ENCODE measurements around the gene FARS2.

The FARS2 gene

DNA sequence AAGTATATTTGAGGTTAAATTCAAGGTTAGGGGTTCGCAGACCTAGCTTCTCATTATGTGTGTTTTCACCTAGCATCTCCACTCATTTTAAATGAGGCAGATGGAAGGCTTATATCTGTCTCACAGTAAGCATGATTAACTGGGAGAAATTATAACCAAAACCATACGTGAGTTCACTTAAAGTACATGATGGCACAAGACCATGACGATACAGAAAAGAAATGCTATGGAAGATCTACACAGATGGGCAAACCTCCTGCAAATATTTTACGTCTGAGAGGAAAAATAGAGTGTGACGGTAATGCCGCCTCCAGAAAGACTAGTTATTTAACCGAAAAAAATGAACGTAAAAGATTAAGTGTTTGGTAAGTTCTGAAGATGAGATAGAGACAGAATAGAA, 337.8 kb downstream of the FARS2 start:
- Mint-ChIP-seq H3K27ac (no peak overlapping the region), H3K9me3 (no peaks in the 10 kb centered on the region), H3K36me3 (ENCODE audit: low read depth) (peaks cover 6% of the 10 kb centered on the region), H3K4me1 (ENCODE audit: low read depth) (no peaks in the 10 kb centered on the region), H3K27me3 (no peaks in the 10 kb centered on the region), H3K4me3 (no peak overlapping the region)

DNA sequence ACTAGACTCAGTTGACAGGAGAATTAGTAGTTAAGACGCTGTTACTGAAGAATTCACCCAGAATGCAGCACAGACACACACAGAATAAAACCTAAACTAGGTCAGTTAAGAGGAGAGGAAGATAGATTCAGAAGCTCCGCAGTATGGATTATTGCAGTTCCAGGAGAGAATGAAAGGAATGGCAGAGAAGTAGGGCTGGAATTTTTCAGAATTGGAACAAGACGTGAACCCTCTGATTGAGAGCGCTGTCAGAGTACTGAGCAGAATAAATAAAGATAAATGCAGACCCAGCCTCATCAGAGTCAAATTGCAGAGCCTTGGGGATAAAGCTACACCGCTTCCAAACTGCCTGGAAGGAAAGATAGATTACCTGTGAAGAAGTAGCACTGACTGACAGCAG, 344.6 kb downstream of the FARS2 start:
- H3K4me3 Mint-ChIP-seq, result no peak overlapping the region
- H3K27me3 Mint-ChIP-seq, result no peaks in the 10 kb centered on the region
- peaks cover 7% of the 10 kb centered on the region for H3K4me1 Mint-ChIP-seq (ENCODE audit: low read depth)
- no peak overlapping the region for H3K27ac Mint-ChIP-seq
- peaks cover 14% of the 10 kb centered on the region for H3K36me3 Mint-ChIP-seq (ENCODE audit: low read depth)
- peaks cover 6% of the 10 kb centered on the region for H3K9me3 Mint-ChIP-seq

DNA sequence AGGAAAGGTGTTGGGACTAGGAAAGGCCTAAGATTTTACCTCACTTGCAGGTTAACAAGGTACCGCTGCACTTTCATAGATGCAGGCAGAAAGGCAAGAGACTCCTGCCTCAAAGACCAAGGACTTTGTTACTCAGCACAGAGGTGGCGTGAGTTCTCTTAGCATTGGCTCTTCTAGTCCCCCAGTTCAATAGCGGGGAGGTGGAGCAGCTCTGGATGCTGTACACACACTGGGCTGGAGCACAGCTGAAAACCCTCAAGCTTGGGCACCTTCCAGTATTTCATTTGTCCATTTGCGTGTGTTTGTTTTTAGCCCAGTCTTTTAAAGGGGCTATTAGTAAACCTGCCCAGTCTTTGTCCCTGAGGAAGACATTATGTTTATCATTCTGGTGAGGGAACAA, 345.2 kb downstream of the FARS2 start:
- Mint-ChIP-seq H3K4me1 (ENCODE audit: low read depth) (peaks cover 7% of the 10 kb centered on the region), H3K4me3 (no peak overlapping the region), H3K27ac (no peak overlapping the region), H3K27me3 (no peaks in the 10 kb centered on the region), H3K36me3 (ENCODE audit: low read depth) (peaks cover 13% of the 10 kb centered on the region), H3K9me3 (peaks cover 6% of the 10 kb centered on the region)

DNA sequence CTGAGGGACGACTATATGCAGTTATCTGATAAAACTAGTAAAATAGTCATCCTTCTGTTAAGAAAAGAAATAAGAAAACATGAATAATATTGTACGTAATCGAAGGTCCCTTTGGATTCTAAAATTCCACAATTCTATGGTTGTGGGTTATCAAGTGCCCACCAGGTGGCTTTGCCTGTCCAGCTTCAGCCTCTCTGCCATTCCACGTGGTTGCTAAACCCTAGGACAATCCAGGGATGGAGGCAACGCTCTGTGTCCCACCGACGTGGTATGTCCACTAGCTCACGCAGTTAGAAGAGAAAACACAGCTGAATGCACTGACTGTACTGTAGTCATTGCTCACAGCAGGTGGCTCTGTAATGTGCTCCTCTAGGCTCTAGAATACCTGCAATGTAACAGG, 349.3 kb downstream of the FARS2 start:
- H3K9me3 Mint-ChIP-seq, result peaks cover 10% of the 10 kb centered on the region
- H3K4me1 Mint-ChIP-seq (ENCODE audit: low read depth), result peaks cover 4% of the 10 kb centered on the region
- no peaks in the 10 kb centered on the region for H3K27me3 Mint-ChIP-seq
- H3K4me3 Mint-ChIP-seq, result no peak overlapping the region
- H3K27ac Mint-ChIP-seq, result no peak overlapping the region
- peaks cover 28% of the 10 kb centered on the region for H3K36me3 Mint-ChIP-seq (ENCODE audit: low read depth)

DNA sequence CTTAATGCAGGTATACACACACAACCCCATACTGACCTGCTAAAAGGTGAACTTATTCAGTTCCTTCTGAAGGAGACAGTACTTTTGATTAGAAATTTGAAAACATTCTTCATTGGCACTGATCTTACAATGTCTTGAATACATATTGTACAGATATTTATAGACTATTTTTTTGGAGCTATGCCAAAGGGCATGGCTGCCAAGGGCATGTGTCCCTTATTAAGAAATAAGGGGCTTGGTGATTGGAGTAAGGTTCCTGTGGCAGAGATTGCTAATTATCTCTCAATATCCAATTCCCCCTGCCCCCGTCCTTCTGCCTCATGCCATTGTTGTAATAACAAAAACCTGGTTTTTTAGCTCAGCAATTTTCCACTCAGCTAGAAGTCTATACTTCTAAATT, 355.9 kb downstream of the FARS2 start:
- Mint-ChIP-seq H3K4me3 (no peak overlapping the region), H3K27ac (no peak overlapping the region), H3K27me3 (no peaks in the 10 kb centered on the region)

DNA sequence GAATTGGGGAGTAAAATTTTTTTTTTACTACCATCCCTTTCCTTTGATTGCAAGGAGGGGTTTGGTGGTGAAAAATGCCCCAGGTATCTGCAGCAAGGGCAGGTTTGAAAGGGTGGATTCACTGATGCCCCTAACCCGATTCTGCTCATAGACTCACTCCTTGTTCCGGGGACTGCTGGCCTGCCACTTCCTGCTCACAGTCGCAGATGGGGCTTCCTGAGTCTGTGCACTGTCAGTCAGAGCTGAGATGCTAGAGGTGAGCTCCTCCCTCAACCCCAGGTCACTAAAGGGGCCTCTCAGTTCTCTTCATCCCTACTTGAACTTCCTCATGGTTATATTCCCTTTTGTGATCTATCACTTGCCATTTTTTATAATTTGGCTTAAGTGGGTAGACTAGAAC, 357.9 kb downstream of the FARS2 start:
- peaks cover 5% of the 10 kb centered on the region for H3K9me3 Mint-ChIP-seq
- no peak overlapping the region for H3K27ac Mint-ChIP-seq
- peaks cover 19% of the 10 kb centered on the region for H3K4me1 Mint-ChIP-seq (ENCODE audit: low read depth)
- peaks cover 22% of the 10 kb centered on the region for H3K36me3 Mint-ChIP-seq (ENCODE audit: low read depth)
- no peaks in the 10 kb centered on the region for H3K27me3 Mint-ChIP-seq
- H3K4me3 Mint-ChIP-seq, result no peak overlapping the region

More for the DNA sequence above, 355.9 kb downstream of the FARS2 start:
- H3K36me3 Mint-ChIP-seq (ENCODE audit: low read depth), result peaks cover 29% of the 10 kb centered on the region
- peaks cover 19% of the 10 kb centered on the region for H3K4me1 Mint-ChIP-seq (ENCODE audit: low read depth)
- H3K9me3 Mint-ChIP-seq, result peaks cover 5% of the 10 kb centered on the region

DNA sequence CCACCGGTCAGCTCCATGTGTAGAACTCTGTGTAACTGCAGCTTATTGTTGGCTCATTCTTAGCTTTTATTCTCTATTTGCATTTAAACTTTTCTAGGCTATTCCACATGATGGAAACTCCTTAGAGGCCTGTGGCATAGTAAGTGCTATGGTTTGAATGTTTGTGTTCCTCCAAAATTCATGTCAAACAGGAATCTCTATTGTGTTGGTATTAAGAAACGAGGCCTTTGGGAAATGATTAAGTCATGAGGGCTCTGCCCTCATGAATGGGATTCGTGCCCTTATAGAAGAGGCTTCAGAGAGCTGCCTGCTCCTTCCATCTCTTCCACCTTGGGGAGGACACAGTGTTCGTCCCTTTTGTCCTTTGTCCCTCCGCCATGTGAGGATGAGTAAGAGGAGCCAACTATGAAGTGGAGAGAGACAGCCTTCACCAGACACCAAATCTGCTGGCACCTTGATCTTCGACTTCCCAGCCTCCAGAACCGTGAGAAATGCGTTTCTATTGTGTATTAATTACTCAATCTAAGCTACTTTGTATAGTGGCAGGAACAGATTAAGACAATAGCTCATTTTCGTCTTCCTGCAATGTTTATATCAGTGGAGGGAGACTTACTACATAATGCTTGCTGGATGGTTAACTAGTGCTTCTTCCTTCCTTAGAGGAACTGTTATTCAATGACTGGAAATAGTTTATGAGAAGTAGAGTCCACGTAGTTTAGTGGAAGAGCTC, 361.1 kb downstream of the FARS2 start:
- Mint-ChIP-seq H3K36me3 (ENCODE audit: low read depth) (peaks cover 7% of the 10 kb centered on the region), H3K27me3 (no peaks in the 10 kb centered on the region), H3K27ac (no peak overlapping the region), H3K9me3 (no peaks in the 10 kb centered on the region), H3K4me3 (no peak overlapping the region), H3K4me1 (ENCODE audit: low read depth) (peaks cover 42% of the 10 kb centered on the region)

DNA sequence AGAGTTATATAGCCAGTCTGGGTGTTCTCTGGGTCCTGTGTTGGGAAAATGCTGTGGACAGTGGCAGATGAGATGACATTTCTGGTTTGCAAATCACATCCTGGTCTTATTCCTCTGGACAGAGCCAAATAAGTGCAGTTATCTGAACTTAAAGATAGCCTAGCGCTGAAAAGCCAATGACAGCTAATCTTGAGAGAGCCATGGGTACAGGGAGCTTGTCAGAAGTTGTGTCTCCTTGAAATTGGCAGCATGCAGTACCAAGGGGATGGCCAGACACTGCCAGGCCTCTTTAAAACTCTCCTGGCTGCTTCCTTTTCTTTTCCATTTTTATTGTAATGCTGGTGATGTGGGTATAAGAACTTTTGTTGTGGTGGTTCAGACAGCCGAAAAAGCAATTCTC, 362.5 kb downstream of the FARS2 start:
- H3K9me3 Mint-ChIP-seq, result no peaks in the 10 kb centered on the region
- peaks cover 44% of the 10 kb centered on the region for H3K4me1 Mint-ChIP-seq (ENCODE audit: low read depth)
- peaks cover 11% of the 10 kb centered on the region for H3K36me3 Mint-ChIP-seq (ENCODE audit: low read depth)
- no peaks in the 10 kb centered on the region for H3K27me3 Mint-ChIP-seq
- H3K4me3 Mint-ChIP-seq, result no peak overlapping the region
- H3K27ac Mint-ChIP-seq, result no peak overlapping the region

DNA sequence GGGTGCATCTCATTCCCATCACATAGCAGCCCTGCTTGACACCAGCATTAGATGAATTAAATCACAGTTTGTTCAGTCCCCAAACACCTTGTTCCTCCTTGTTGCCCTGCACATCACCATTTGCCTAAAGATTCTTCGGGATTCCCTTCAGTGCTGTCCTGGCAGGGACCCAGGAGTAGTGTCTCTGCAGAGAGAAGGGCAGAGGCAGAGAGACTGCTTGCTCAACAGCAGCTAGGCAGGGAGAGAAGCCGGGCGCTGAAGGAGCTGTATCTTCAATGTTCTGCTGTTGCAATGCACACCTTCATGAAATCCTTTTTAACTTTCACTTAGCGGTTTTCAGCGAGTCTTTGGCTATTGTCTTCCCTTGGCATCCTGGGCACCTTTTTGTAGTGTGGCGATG, 362.9 kb downstream of the FARS2 start:
- peaks cover 44% of the 10 kb centered on the region for H3K4me1 Mint-ChIP-seq (ENCODE audit: low read depth)
- no peak overlapping the region for H3K4me3 Mint-ChIP-seq
- peaks cover 2% of the 10 kb centered on the region for H3K9me3 Mint-ChIP-seq
- no peak overlapping the region for H3K27ac Mint-ChIP-seq
- peaks cover 13% of the 10 kb centered on the region for H3K36me3 Mint-ChIP-seq (ENCODE audit: low read depth)
- H3K27me3 Mint-ChIP-seq, result no peaks in the 10 kb centered on the region

DNA sequence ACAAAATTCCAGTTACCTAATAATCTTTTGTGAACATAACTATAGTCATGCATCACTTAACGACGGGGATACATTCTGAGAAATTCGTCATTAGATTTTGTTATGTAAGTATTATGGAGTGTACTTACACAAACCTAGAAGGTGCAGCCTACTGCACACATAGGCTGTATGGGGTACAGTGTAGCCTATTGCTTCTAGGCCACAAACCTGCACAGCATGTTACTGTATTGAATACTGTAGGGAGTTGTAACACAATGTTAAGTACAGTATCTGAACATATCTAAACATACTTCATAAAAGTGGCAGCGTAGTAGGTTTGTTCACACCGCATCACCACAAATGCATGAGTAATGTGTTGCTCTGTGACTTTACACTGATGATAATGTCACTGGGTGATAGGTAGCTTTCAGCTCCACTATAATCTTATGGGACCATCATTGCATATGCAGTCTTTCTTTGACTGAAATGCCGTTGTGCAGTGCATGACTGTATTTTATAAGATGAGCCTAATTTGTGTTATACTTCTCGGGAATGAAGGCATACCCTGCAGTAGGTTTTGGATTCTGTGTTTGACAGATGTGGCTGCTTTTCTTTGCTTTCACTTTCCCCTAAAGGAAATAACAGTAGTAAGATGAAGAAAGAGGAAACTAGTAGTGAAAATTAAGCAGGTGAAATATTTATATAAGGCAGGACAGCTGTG, 365.6 kb downstream of the FARS2 start:
- Mint-ChIP-seq H3K9me3 (peaks cover 3% of the 10 kb centered on the region), H3K27ac (peak overlapping the region; percentile 59), H3K4me3 (peak overlapping the region; percentile 65), H3K4me1 (ENCODE audit: low read depth) (peaks cover 42% of the 10 kb centered on the region), H3K27me3 (no peaks in the 10 kb centered on the region), H3K36me3 (ENCODE audit: low read depth) (peaks cover 12% of the 10 kb centered on the region)

DNA sequence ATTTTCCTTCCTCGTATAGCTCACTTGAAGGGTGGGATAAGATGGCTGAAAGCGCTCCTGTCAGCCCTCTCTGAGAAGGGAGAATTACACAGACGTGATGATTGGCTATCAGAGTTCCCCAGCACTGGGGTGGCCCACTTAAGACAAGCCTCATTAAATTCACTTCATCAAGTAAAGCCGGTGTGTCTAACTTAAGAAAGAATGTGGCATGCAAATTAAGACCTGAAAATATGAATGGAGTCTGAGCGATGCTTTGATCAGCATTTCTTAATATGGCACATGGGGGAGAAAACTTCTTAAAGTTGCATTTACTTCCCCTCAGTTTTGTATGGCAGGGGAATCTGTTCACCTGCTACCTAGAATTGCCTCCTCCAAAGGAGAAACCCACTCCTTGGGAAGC, 369.3 kb downstream of the FARS2 start:
- Mint-ChIP-seq H3K27ac (no peak overlapping the region), H3K4me3 (no peak overlapping the region), H3K27me3 (no peaks in the 10 kb centered on the region), H3K4me1 (ENCODE audit: low read depth) (peaks cover 41% of the 10 kb centered on the region), H3K9me3 (peaks cover 3% of the 10 kb centered on the region), H3K36me3 (ENCODE audit: low read depth) (peaks cover 21% of the 10 kb centered on the region)

DNA sequence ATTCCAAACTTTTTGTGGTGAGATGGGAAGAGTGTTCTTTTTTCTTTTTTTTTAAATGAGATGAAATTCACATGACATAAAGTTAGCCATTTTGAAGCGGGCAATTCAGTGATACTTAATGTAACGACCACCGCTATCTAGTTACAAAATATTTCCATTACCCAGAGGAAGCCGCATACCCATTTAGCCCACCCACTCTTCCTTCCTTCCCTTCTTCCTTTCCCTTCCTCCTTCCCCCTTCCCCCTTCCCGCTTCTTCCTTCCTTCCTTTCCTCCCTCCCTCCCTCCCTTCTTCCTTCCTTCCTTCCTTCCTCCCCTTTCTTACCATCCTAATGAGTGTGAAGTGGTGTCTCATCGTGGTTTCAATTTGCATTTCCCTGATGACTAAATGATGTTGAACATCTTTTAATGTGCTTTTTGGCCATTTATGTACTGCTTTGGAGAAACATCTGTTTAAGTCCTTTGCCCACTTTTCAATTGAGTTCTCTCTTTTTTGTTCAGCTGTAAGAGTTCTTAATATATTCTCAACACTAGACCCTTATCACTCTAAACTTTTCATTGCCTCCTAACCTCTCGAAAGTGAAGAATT, 371.1 kb downstream of the FARS2 start:
- H3K4me3 Mint-ChIP-seq, result peak overlapping the region; percentile 49
- H3K9me3 Mint-ChIP-seq, result peaks cover 3% of the 10 kb centered on the region
- H3K36me3 Mint-ChIP-seq (ENCODE audit: low read depth), result peaks cover 21% of the 10 kb centered on the region
- no peaks in the 10 kb centered on the region for H3K27me3 Mint-ChIP-seq
- no peak overlapping the region for H3K27ac Mint-ChIP-seq
- H3K4me1 Mint-ChIP-seq (ENCODE audit: low read depth), result peaks cover 24% of the 10 kb centered on the region

DNA sequence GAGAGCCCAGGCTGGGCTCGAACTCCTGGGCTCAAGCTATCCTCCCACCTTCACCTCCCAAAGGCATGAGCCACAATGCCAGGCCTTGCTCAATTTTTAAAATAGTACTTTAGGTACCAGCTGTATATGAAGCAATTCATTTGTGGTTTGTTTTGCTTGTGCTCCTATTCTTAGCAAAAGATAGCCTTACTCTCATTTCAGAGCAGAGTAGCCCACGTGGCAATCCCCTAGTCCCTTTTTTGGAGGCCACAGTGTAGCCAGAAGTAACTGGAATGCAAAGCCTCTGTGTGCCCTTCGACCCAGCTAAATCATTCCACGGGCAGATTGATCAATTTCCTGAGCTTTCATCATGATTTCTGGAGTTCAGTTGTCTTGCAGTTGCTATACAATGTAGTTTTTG, 373.2 kb downstream of the FARS2 start:
- peaks cover 9% of the 10 kb centered on the region for H3K4me1 Mint-ChIP-seq (ENCODE audit: low read depth)
- H3K27me3 Mint-ChIP-seq, result no peaks in the 10 kb centered on the region
- no peak overlapping the region for H3K4me3 Mint-ChIP-seq
- no peaks in the 10 kb centered on the region for H3K9me3 Mint-ChIP-seq
- no peak overlapping the region for H3K27ac Mint-ChIP-seq
- peaks cover 15% of the 10 kb centered on the region for H3K36me3 Mint-ChIP-seq (ENCODE audit: low read depth)

DNA sequence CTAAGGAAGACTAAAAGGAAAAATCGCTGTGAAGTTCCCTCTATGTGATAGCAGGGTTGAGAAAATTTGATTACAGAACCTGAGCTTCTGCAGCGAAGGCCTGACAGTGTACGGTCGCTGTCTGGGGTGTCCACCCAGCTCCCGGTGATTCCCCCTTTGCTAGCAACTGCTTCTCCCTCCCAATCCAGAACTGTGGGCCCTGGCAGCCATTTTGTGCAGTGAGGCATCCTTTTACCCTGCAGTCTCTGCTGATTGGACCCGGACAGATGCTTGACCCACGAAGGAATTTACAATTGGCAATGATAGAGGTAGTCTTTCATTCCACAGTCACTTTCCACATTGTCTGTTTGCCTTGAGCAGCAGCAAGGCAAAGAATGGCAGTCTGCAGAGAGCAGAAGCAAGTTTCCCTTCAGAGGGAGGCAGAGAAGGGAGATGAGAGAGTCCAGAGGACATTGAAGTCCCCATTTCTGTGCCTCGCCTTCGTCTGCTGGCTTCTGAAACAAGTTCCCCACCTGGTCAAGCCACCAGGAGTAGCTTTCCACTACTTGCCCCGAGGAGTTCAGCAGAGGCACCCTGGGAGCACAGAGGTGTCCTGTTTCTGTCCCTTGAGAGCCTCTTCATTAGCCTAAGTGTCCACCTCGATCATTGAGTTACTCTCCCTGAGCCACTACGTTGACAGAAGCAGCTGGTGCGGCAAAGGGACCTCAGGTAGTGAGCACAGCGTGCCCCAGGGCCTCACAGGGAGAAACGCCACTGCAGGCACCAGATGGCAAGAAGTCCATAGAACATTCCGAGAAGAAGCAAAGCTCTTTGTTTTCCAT, 375.1 kb downstream of the FARS2 start:
- no peak overlapping the region for H3K4me3 Mint-ChIP-seq
- no peak overlapping the region for H3K27ac Mint-ChIP-seq
- peaks cover 27% of the 10 kb centered on the region for H3K36me3 Mint-ChIP-seq (ENCODE audit: low read depth)
- H3K27me3 Mint-ChIP-seq, result no peaks in the 10 kb centered on the region
- H3K4me1 Mint-ChIP-seq (ENCODE audit: low read depth), result peaks cover 6% of the 10 kb centered on the region
- H3K9me3 Mint-ChIP-seq, result peaks cover 9% of the 10 kb centered on the region

DNA sequence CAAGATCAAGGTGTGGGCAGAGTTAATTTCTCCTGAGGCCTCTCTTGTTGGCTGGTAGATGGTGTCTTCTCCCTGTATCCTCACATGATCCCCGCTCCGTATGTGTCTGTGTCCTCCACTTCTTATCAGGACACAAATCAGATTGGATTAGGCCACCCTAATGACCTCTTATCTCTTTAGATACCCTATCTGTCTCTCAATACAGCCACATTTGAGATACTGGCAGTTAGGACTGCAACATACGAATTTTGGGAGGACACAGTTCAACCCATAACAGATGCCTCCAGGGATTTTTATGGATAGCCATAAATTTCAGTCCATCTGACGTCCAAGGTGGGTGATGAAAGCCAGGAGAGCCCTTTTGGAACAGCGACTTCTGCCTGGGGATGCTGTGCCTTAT, 376.4 kb downstream of the FARS2 start:
- Mint-ChIP-seq H3K27me3 (no peaks in the 10 kb centered on the region), H3K4me3 (no peak overlapping the region), H3K9me3 (peaks cover 9% of the 10 kb centered on the region), H3K36me3 (ENCODE audit: low read depth) (peaks cover 31% of the 10 kb centered on the region), H3K27ac (no peak overlapping the region), H3K4me1 (ENCODE audit: low read depth) (peaks cover 3% of the 10 kb centered on the region)

Data from stimulated activated naive CD8-positive, alpha-beta T cell treated with anti-CD3 and anti-CD28 coated beads, Interleukin-15, Interleukin-2, amounts not matched to agents 100 ng/mL and 50 ng/mL, for 24 hours (primary cell).